BLaER1 treated with 17β-estradiol and CSF1 and Interleukin-3, amounts not matched to agents 10 nM and 100 nM (cell line): Measurements from ENCODE around the gene LYRM4.

ENCODE experiments used
- H3K27ac ChIP-seq, 11 experiments: shearing (Covaris generic); formaldehyde crosslinking; 2 replicates each; pipeline ENCODE4 v1.8.1; 2022
- H3K27me3 ChIP-seq, 11 experiments: shearing (Covaris generic); formaldehyde crosslinking; 2 replicates each; pipeline ENCODE4 v1.8.1; 2022
- H3K36me3 ChIP-seq, 11 experiments: shearing (Covaris generic); formaldehyde crosslinking; 2 replicates each; pipeline ENCODE4 v1.8.1; 2022
- H3K4me1 ChIP-seq, 10 experiments: shearing (Covaris generic); formaldehyde crosslinking; 2 replicates each; pipeline ENCODE4 v1.8.1; 2022
- H3K4me2 ChIP-seq, 11 experiments: shearing (Covaris generic); formaldehyde crosslinking; 2 replicates each; pipeline ENCODE4 v1.8.1; 2022
- H3K4me3 ChIP-seq, 10 experiments: shearing (Covaris generic); formaldehyde crosslinking; 2 replicates each; pipeline ENCODE4 v1.8.1; 2022
- H3K9ac ChIP-seq, 11 experiments: shearing (Covaris generic); formaldehyde crosslinking; 2 replicates each; pipeline ENCODE4 v1.8.1; 2022
- H3K9me3 ChIP-seq, 11 experiments: shearing (Covaris generic); formaldehyde crosslinking; replicated peaks in 1 of 11; 2 replicates each; pipeline ENCODE4 v1.8.1; 2022
- H4K20me1 ChIP-seq, 11 experiments: shearing (Covaris generic); formaldehyde crosslinking; 2 replicates each; pipeline ENCODE4 v1.8.1; 2022
- Cebpa-rat ChIP-seq, 11 experiments: shearing (Covaris generic); IDR thresholded peaks; 2 replicates each; pipeline ENCODE4 v1.8.1; 2022

LYRM4 gene

DNA sequence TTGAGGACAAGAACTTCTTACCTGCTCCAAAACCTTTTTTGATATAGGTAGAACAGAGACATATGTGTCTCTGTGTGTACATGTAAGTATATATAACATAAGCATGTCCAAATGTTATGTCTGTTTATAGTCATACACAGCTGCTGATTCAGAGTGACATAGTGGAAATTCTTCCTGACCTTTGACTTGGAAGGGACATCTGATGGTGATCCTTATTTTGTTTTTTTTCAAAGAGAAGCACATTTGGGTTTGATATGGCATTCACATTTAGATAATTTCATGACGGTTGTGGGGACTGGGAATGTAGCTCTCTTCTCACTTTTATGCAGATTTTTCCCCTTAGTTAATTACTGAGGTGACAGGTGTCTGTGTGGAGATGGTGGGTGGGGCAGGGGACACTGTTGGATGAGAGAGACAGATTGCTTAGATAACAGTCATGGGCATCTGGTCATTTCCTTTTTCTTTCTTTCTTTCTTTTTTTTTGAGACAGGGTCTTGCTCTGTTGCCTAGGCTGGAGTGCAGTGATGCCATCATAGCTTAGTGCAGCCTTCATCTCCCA lies 39.5 kb upstream of the LYRM4 start:
- H3K9me3 ChIP-seq = no peaks in the 10 kb centered on the region
- no peaks in the 10 kb centered on the region for H3K27me3 ChIP-seq
- H3K36me3 ChIP-seq = peaks cover 0 to 8% (median 0%) of the 10 kb centered on the region in 11 experiments; a peak in 1 of 22 replicates
- H3K4me1 ChIP-seq = peaks cover 0 to 15% (median 0%) of the 10 kb centered on the region in 10 experiments; a peak in 3 of 20 replicates
- no peak overlapping the region for H3K4me2 ChIP-seq
- no peak overlapping the region for H3K4me3 ChIP-seq
- TF ChIP-seq Cebpa-rat (IDR thresholded peaks at IDR 0.05) = no peak
- no peak overlapping the region for H3K27ac ChIP-seq
- H4K20me1 ChIP-seq = peaks cover 0 to 48% (median 18%) of the 10 kb centered on the region in 11 experiments; a peak in 11 of 22 replicates
- no peak overlapping the region for H3K9ac ChIP-seq

DNA sequence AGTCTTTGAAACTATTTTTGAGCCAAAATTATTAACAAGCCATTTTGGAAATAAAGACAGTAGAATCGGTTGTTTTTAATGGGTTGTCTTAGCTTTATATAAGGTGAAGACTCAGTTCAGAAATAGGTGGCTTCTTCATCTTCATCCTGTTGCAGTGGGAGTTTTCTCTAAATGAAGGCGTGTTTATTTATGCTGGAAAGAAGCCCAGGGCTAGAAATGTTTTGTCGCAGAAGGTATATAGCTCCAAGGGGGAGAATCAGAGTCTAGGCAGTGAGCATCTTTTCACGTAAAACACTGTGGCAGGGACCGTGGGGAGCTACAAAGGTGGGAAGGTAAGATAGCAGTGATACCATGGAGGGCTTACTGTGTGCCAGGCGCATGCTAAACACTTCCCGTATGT lies 34.9 kb upstream of the LYRM4 start:
- no peak overlapping the region for H3K9ac ChIP-seq
- peaks cover 0 to 8% (median 0%) of the 10 kb centered on the region in 11 experiments; a peak in 1 of 22 replicates for H3K36me3 ChIP-seq
- no peak for TF ChIP-seq Cebpa-rat (IDR thresholded peaks at IDR 0.05)
- H3K4me1 ChIP-seq = peaks cover 13 to 29% (median 18%) of the 10 kb centered on the region in 10 experiments
- no peaks in the 10 kb centered on the region for H3K9me3 ChIP-seq
- H3K4me3 ChIP-seq = no peak overlapping the region
- H3K27ac ChIP-seq = no peak overlapping the region
- peaks cover 0 to 27% (median 0%) of the 10 kb centered on the region in 11 experiments; a peak in 5 of 22 replicates for H4K20me1 ChIP-seq
- no peak overlapping the region for H3K4me2 ChIP-seq
- H3K27me3 ChIP-seq = no peaks in the 10 kb centered on the region

DNA sequence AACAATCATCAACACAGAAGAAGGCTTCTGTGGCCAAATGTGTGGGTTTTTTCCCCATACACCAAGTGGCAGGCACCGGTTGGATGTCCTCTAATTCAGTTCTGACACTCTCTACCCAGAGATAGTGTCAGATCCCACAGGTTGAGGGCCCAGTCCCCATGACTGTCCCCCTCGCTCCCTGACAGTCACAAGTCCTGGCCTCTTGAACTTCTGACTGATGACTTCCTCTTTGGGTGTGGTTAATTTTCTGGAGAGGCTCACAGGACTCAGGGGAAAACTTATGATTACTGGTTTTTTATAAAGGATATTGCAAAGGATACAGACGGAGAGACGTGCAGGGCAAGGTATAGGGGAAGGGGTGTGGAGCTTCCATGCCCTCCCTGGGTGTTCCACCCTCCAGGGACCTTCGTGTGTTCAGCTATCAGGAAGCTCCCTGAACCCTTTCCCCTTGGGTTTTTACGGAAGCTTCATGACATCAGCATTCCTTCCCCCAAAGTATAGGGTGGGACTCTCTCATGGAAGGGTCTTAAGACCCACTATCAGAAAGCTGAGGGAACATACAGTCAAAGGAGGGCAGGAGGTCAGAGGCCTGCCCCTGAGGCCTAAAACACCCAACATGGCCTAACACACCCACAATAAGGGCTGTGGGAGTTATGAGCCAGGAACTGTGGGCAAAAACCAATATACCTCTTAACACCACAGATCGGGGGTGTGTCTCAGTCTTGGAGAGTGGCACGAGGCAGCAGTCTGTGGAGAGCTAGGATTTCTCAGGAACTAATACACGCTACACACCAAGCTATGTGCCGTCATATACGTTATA lies 33.9 kb upstream of the LYRM4 start:
- no peak for TF ChIP-seq Cebpa-rat (IDR thresholded peaks at IDR 0.05)
- Histone ChIP-seq H3K4me2 (peak overlapping the region; percentile 57 to 86 (median 76)), H3K27me3 (no peaks in the 10 kb centered on the region), H3K36me3 (peaks cover 0 to 8% (median 0%) of the 10 kb centered on the region in 11 experiments; a peak in 1 of 22 replicates), H4K20me1 (peaks cover 0 to 27% (median 0%) of the 10 kb centered on the region in 11 experiments; a peak in 5 of 22 replicates), H3K4me3 (no peak overlapping the region), H3K9ac (peak overlapping the region in 5 of 11 experiments; percentile 3 to 44 (median 12); a peak in 4 of 22 replicates), H3K9me3 (peaks cover 0 to 2% (median 0%) of the 10 kb centered on the region in 11 experiments; a peak in 1 of 22 replicates), H3K27ac (peak overlapping the region; percentile 10 to 61 (median 49); a peak in 19 of 22 replicates), H3K4me1 (peaks cover 13 to 38% (median 25%) of the 10 kb centered on the region in 10 experiments)

DNA sequence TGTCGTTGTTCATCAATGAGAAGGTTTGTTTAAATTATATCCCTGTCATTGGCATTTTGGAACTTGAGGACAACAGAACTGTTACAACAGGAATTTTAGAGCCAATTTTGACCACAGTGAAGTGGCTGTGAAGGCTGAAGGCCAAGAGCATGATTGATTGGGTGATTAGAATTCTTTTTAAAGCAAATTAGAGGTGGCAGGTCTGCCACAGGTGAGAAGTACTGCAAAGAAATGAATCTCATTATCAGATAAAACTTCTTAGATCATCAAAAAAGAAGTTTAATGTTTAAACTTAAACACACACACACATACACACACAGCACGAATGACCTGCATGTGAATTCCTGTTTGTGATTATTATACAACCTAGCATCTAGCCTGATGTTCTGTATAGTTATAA lies 32.9 kb upstream of the LYRM4 start:
- H3K27ac ChIP-seq = peak overlapping the region in 1 of 11 experiments; percentile 61; a peak in 5 of 22 replicates
- H3K4me1 ChIP-seq = peaks cover 13 to 36% (median 25%) of the 10 kb centered on the region in 10 experiments
- peaks cover 0 to 8% (median 0%) of the 10 kb centered on the region in 11 experiments; a peak in 1 of 22 replicates for H3K36me3 ChIP-seq
- H3K9me3 ChIP-seq = peaks cover 0 to 6% (median 0%) of the 10 kb centered on the region in 11 experiments; a peak in 2 of 22 replicates
- H3K4me2 ChIP-seq = peak overlapping the region in 8 of 11 experiments; percentile 57 to 86 (median 74); a peak in 9 of 22 replicates
- H3K9ac ChIP-seq = no peak overlapping the region
- TF ChIP-seq Cebpa-rat (IDR thresholded peaks at IDR 0.05) = no peak
- no peaks in the 10 kb centered on the region for H3K27me3 ChIP-seq
- H3K4me3 ChIP-seq = no peak overlapping the region
- H4K20me1 ChIP-seq = peaks cover 0 to 27% (median 0%) of the 10 kb centered on the region in 11 experiments; a peak in 5 of 22 replicates

DNA sequence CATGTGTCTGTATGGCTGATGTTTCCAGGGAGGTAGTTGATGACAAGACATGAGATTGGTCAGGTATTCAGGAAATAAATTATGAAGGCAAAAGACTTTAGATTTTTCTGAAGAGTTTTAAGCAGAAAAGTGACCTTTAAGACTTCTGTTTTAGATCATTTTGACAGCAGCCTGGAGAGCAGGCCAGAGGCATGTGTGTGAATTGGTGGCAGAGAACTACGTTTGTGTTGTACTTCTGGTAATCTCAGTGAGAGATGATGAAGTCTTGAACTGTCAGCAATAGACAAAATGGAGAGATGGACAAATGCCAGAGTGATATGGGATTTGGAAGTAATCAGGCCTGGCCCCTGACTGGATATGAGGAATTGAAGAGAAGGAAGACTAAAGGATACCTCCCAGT lies 31.4 kb upstream of the LYRM4 start:
- Histone ChIP-seq H3K27me3 (no peaks in the 10 kb centered on the region), H3K9me3 (peaks cover 0 to 6% (median 0%) of the 10 kb centered on the region in 11 experiments; a peak in 2 of 22 replicates), H3K4me3 (no peak overlapping the region), H3K36me3 (peaks cover 0 to 6% (median 0%) of the 10 kb centered on the region in 11 experiments; a peak in 1 of 22 replicates), H3K27ac (no peak overlapping the region), H3K4me2 (no peak overlapping the region), H4K20me1 (peaks cover 0 to 25% (median 10%) of the 10 kb centered on the region in 11 experiments; a peak in 7 of 22 replicates), H3K4me1 (peaks cover 24 to 45% (median 29%) of the 10 kb centered on the region in 10 experiments), H3K9ac (no peak overlapping the region)
- no peak for TF ChIP-seq Cebpa-rat (IDR thresholded peaks at IDR 0.05)

DNA sequence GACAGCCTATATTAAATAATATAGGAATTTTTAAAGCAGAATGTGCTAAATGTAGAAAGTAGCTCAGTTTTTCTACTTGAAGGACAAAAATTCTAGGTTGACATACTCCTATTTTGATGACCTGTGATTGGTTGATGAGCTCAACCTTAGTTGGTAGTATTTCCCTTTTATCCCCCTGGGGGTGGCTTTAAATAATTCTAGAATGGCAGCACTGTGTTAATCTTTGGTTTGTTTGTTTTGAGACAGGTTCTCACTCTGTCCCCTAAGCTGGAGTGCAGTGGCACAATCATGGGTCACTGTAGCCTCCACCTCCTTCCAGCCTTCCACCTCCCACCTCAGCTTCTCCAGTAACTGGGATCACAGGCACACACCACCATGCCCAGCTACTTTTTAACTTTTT lies 29.8 kb upstream of the LYRM4 start:
- Histone ChIP-seq H4K20me1 (peaks cover 0 to 33% (median 15%) of the 10 kb centered on the region in 11 experiments; a peak in 10 of 22 replicates), H3K36me3 (0 out of 22 replicates have a peak, but pooled peaks cover 0 to 4% (median 0%) of the 10 kb centered on the region in 11 experiments), H3K9me3 (peaks cover 0 to 6% (median 0%) of the 10 kb centered on the region in 11 experiments; a peak in 2 of 22 replicates), H3K4me2 (peak overlapping the region in 7 of 11 experiments; percentile 10 to 57 (median 47); a peak in 11 of 22 replicates), H3K27ac (no peak overlapping the region), H3K4me1 (peaks cover 29 to 50% (median 33%) of the 10 kb centered on the region in 10 experiments), H3K27me3 (no peaks in the 10 kb centered on the region), H3K4me3 (no peak overlapping the region), H3K9ac (no peak overlapping the region)
- no peak for TF ChIP-seq Cebpa-rat (IDR thresholded peaks at IDR 0.05)

DNA sequence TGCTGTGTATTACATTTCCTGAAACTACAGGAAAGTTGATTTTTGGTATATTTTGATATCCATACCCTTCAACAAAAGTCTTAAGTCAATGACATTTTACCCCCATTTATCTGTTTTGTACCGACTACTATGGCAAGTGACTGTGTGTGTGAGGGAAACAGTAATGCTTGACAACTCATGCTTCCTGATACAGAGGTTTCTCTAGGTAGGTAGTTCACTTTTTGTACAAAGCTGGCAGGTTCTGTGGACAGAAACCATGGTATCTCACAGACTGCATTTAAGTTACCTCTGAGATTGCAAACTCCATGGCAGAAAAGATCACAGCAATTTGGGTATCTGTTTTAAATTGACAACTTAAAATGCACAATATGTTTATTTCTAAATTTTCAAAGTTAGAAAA lies 29.3 kb upstream of the LYRM4 start:
- H4K20me1 ChIP-seq = peaks cover 0 to 37% (median 17%) of the 10 kb centered on the region in 11 experiments; a peak in 11 of 22 replicates
- H3K4me3 ChIP-seq = no peak overlapping the region
- no peak for TF ChIP-seq Cebpa-rat (IDR thresholded peaks at IDR 0.05)
- H3K27ac ChIP-seq = no peak overlapping the region
- peaks cover 0 to 6% (median 0%) of the 10 kb centered on the region in 11 experiments; a peak in 2 of 22 replicates for H3K9me3 ChIP-seq
- no peak overlapping the region for H3K9ac ChIP-seq
- 0 out of 22 replicates have a peak, but pooled peaks cover 0 to 4% (median 0%) of the 10 kb centered on the region in 11 experiments for H3K36me3 ChIP-seq
- no peaks in the 10 kb centered on the region for H3K27me3 ChIP-seq
- H3K4me2 ChIP-seq = peak overlapping the region in 5 of 11 experiments; percentile 26 to 57 (median 47); a peak in 10 of 22 replicates
- peaks cover 28 to 48% (median 33%) of the 10 kb centered on the region in 10 experiments for H3K4me1 ChIP-seq

DNA sequence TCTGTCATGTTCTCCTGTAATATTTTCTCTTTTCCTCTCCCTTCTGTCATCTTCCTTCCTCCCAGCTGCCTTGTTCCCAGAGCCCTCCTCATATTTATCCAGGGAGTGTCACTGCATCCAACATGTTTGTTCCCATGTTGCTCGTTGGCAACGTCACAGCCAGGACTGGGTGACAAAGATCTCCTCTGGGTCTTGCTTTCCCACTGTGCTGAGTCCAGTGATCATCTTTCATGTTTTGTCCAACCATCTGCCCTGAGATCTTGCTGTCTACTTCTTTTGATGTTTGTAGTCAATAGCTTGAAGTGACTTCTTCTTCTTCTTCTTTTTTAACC lies 27.2 kb upstream of the LYRM4 start:
- Histone ChIP-seq H3K36me3 (0 out of 22 replicates have a peak, but pooled peaks cover 0 to 4% (median 0%) of the 10 kb centered on the region in 11 experiments), H3K4me1 (peaks cover 12 to 33% (median 20%) of the 10 kb centered on the region in 10 experiments), H3K27ac (no peak overlapping the region), H3K27me3 (no peaks in the 10 kb centered on the region), H3K9me3 (peaks cover 0 to 6% (median 0%) of the 10 kb centered on the region in 11 experiments; a peak in 2 of 22 replicates), H3K4me3 (no peak overlapping the region), H4K20me1 (peaks cover 0 to 39% (median 18%) of the 10 kb centered on the region in 11 experiments; a peak in 12 of 22 replicates), H3K9ac (no peak overlapping the region), H3K4me2 (peak overlapping the region in 6 of 11 experiments; percentile 12 to 61 (median 46); a peak in 12 of 22 replicates)
- no peak for TF ChIP-seq Cebpa-rat (IDR thresholded peaks at IDR 0.05)
